ENCODE data around the gene RNF207. TPM values are rescaled to one million over a fixed set of nuclear protein-coding genes. Genes with fewer than 3 reads are reported as not detected.
A peak's percentile ranks its signal among the peaks of the same experiment; 100 is the strongest.

Gene RNF207
- total and polyA plus RNA-seq, 2 of the 13 experiments (the other 11 are each of a cell fraction or from before 2014, with no cell fraction given): 9.8 to 15.9 TPM

DNA sequence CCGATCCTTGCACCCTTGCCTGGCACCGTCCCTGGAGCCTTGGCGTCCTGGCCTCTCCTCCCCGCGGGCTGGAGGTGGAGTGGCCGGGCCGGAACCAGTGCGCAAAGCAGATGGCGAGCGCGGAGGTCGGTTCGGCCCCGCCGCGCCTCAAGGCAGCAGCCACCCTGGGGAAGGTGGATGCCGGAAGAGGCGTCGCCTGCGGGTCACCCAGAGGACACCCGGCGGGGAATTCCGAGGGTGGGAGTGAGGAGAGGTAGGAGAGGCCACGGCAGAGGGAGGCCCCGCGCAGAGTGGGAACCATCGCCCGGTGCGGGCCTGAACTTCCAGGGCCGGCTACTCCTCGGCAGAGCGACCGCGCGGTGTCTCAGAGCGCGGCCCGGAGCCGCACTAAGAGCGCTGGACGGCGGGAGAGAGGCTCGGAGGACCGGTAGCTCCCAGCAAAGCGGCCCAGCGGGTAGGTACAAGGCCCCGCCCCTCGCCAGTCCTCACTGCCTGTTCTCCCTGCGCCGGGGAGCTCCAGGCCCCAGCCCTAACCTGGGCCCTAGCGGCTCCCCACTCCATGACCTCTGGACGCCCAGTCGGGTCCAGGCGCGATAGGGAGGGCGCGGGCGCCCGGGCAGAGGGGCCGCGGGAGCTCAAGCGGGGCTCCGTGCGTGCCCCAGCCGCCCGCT, at the start of gene RNF207 (continued):
- TF ChIP-seq, protein P1, sequence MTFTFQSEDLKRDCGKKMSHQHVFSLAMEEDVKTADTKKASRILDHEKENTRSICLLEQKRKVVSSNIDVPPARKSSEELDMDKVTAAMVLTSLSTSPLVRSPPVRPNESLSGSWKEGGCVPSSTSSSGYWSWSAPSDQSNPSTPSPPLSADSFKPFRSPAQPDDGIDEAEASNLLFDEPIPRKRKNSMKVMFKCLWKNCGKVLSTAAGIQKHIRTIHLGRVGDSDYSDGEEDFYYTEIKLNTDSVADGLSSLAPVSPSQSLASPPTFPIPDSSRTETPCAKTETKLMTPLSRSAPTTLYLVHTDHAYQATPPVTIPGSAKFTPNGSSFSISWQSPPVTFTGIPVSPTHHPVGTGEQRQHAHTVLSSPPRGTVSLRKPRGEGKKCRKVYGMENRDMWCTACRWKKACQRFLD (CRISPR knock-in tag; IDR thresholded peaks at IDR 0.05; ENCODE audit: borderline replicate concordance): peak; percentile 74
- TF ChIP-seq ZNF652 (CRISPR knock-in tag; IDR thresholded peaks at IDR 0.05; ENCODE audit: borderline replicate concordance, low read depth) (no peak), SIN3B (IDR thresholded peaks at IDR 0.05; ENCODE audit: low read length) (no peak), MIXL1 (CRISPR knock-in tag; IDR thresholded peaks at IDR 0.05) (peak; percentile 39; the same call in 1 of the 2 replicates), NFRKB (IDR thresholded peaks at IDR 0.05) (no peak), HNRNPLL (IDR thresholded peaks at IDR 0.05; ENCODE audit: low read depth, low read length, poor library complexity, severe bottlenecking) (peak; percentile 59), ZNF263 (CRISPR knock-in tag; IDR thresholded peaks at IDR 0.05) (no peak), ZNF160 (CRISPR knock-in tag; IDR thresholded peaks at IDR 0.05) (peak; percentile 90), CCDC6 (CRISPR knock-in tag; IDR thresholded peaks at IDR 0.05) (0 out of 2 replicates have a peak, but pooled peaks have one; percentile 43), ZNF777 (CRISPR knock-in tag; IDR thresholded peaks at IDR 0.05) (peak; percentile 74), ZNF331 (CRISPR knock-in tag; IDR thresholded peaks at IDR 0.05) (0 out of 2 replicates have a peak, but pooled peaks have one; percentile 28), ZBTB7A (CRISPR knock-in tag; IDR thresholded peaks at IDR 0.05) (no peak), ZMYM4 (CRISPR knock-in tag; IDR thresholded peaks at IDR 0.05) (peak; percentile 70), ZNF75D (CRISPR knock-in tag; IDR thresholded peaks at IDR 0.05; ENCODE audit: borderline replicate concordance) (no peak), CEBPG (CRISPR knock-in tag; IDR thresholded peaks at IDR 0.05) (no peak; the same call in 1 of the 2 replicates), MEF2D (CRISPR knock-in tag; IDR thresholded peaks at IDR 0.05) (peak; percentile 84), ZNF605 (CRISPR knock-in tag; IDR thresholded peaks at IDR 0.05) (0 out of 2 replicates have a peak, but pooled peaks have one; percentile 28), HNF1B (CRISPR knock-in tag; IDR thresholded peaks at IDR 0.05) (no peak), ZNF496 (CRISPR knock-in tag; IDR thresholded peaks at IDR 0.05; ENCODE audit: insufficient replicate concordance) (no peak), ZNF639 (CRISPR knock-in tag; conservative IDR thresholded peaks at IDR 0.05) (no peak; the same call in 1 of the 2 replicates), IRF9 (CRISPR knock-in tag; IDR thresholded peaks at IDR 0.05; ENCODE audit: borderline replicate concordance) (0 out of 2 replicates have a peak, but pooled peaks have one; percentile 23)
- TF ChIP-seq, protein P2, sequence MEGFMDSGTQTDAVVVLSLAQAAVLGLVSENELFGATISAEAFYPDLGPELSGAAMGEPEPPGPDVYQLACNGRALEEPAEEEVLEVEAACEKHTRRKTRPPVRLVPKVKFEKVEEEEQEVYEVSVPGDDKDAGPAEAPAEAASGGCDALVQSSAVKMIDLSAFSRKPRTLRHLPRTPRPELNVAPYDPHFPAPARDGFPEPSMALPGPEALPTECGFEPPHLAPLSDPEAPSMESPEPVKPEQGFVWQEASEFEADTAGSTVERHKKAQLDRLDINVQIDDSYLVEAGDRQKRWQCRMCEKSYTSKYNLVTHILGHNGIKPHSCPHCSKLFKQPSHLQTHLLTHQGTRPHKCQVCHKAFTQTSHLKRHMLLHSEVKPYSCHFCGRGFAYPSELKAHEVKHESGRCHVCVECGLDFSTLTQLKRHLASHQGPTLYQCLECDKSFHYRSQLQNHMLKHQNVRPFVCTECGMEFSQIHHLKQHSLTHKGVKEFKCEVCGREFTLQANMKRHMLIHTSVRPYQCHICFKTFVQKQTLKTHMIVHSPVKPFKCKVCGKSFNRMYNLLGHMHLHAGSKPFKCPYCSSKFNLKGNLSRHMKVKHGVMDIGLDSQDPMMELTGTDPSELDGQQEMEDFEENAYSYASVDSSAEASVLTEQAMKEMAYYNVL (CRISPR knock-in tag; IDR thresholded peaks at IDR 0.05; ENCODE audit: borderline replicate concordance): peak; percentile 81
- TF ChIP-seq, protein P3, sequence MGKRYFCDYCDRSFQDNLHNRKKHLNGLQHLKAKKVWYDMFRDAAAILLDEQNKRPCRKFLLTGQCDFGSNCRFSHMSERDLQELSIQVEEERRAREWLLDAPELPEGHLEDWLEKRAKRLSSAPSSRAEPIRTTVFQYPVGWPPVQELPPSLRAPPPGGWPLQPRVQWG (CRISPR knock-in tag; IDR thresholded peaks at IDR 0.05; ENCODE audit: borderline replicate concordance, low read depth): no peak
